NT2/D1 (cell line): ENCODE data around the gene FAF1.

Experiments
- SUZ12 ChIP-seq: IDR thresholded peaks from 2 replicates; pipeline ENCODE4 v1.6.1; 2011; ENCODE audit not compliant: insufficient read length, insufficient read depth; ENCODE audit errors: extremely low read depth
- ZNF274 ChIP-seq: IDR thresholded peaks from 2 replicates; pipeline ENCODE4 v1.6.1; 2011; ENCODE audit warnings: mild to moderate bottlenecking, low read depth, low read length

DNA sequence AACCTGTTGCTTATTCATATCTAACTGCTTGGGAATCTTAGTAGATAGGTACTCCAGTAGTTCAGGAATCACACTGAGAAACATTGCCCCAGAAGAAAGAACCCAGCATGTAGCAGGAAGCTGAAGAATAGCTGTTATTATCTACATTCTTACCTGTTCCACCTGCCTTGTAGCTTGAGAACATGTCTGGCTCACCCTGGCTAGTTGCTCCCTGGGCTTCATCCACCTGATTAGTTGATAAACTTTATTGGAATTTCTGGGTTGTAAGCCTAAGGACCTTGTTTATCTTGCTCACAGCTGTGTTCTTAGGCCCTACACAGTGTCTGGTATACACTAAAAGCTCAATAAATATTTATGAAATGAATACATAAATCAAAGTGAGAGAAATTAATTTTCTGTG lies 430.6 kb downstream of the FAF1 start:
- TF ChIP-seq ZNF274 (no peak), SUZ12 (no peak)
